Endothelial cell of umbilical vein (primary cell): Measurements from ENCODE around the gene CEACAM5. TPM values are rescaled to one million over a fixed set of nuclear protein-coding genes. Genes with fewer than 3 reads are reported as not detected.

ENCODE experiments used
- polyA plus RNA-seq, 4 experiments: library from polyadenylated mRNA; depleted of rRNA in 3 of 4; stranded (reverse) in 3 of 4; unstranded in 1 of 4; fragments of >200 nt; gene quantifications; 2 replicates each; pipeline versions ENCODE4 v1.2.1 to v1.2.3, GENCODE V29; 2011 to 2012; ENCODE audit warnings: missing spikeins in 1 of 4
- total RNA-seq: library from RNA; stranded (reverse); gene quantifications from 2 replicates; pipeline ENCODE4 v1.2.3, GENCODE V29; 2021

Gene CEACAM5
- total and polyA plus RNA-seq, 2 donors (not counting 3 experiments of a cell fraction or from before 2014, with no cell fraction given): not detected

Other genes starting within 250 kb of the CEACAM5 start
- 1.7 and 2.7 TPM in 2 replicates for gene CEACAM21, start 132.5 kb upstream of the CEACAM5 start, total RNA-seq
- gene CEACAM21, start 132.5 kb upstream of the CEACAM5 start, polyA plus RNA-seq: 0.81 and 1.3 TPM in 2 replicates
- gene CEACAM4, start 81.6 kb upstream of the CEACAM5 start, total RNA-seq: not detected in 2 replicates
- gene CEACAM4, start 81.6 kb upstream of the CEACAM5 start, polyA plus RNA-seq: not detected in 2 replicates
- gene CEACAM7, start 20.4 kb upstream of the CEACAM5 start, total RNA-seq: not detected in 2 replicates
- gene CEACAM7, start 20.4 kb upstream of the CEACAM5 start, polyA plus RNA-seq: 0.03 TPM in 1 of 2 replicates, not detected in the other
- gene CEACAM6, start 46.9 kb downstream of the CEACAM5 start, total RNA-seq: not detected in 2 replicates
- gene CEACAM6, start 46.9 kb downstream of the CEACAM5 start, polyA plus RNA-seq: not detected in 2 replicates
- gene CEACAM3, start 88.0 kb downstream of the CEACAM5 start, total RNA-seq: not detected in 2 replicates
- gene CEACAM3, start 88.0 kb downstream of the CEACAM5 start, polyA plus RNA-seq: not detected in 2 replicates
- gene LYPD4, start 136.1 kb downstream of the CEACAM5 start, total RNA-seq: not detected in 2 replicates
- not detected in 2 replicates for gene LYPD4, start 136.1 kb downstream of the CEACAM5 start, polyA plus RNA-seq
- gene DMRTC2, start 136.4 kb downstream of the CEACAM5 start, total RNA-seq: not detected in 2 replicates
- gene DMRTC2, start 136.4 kb downstream of the CEACAM5 start, polyA plus RNA-seq: not detected in 2 replicates
- 2,195 and 2,234 TPM in 2 replicates for gene RPS19, start 151.6 kb downstream of the CEACAM5 start, total RNA-seq
- 4,353 and 5,883 TPM in 2 replicates for gene RPS19, start 151.6 kb downstream of the CEACAM5 start, polyA plus RNA-seq
- 0.35 TPM in 1 of 2 replicates, not detected in the other for gene CD79A, start 168.7 kb downstream of the CEACAM5 start, total RNA-seq
- gene CD79A, start 168.7 kb downstream of the CEACAM5 start, polyA plus RNA-seq: 0.32 TPM in 2 replicates
- gene ARHGEF1, start 174.6 kb downstream of the CEACAM5 start, total RNA-seq: 119 and 123 TPM in 2 replicates
- gene ARHGEF1, start 174.6 kb downstream of the CEACAM5 start, polyA plus RNA-seq: 60.6 and 65.4 TPM in 2 replicates
- gene ERFL, start 219.8 kb downstream of the CEACAM5 start, total RNA-seq: not detected in 2 replicates
- gene ERFL, start 219.8 kb downstream of the CEACAM5 start, polyA plus RNA-seq: not detected in 2 replicates